Endothelial cell of umbilical vein (primary cell): ENCODE results near the gene RNF125. TPM values are rescaled to one million over a fixed set of nuclear protein-coding genes. Genes with fewer than 3 reads are reported as not detected.
A peak's percentile ranks its signal among the peaks of the same experiment; 100 is the strongest.

Experiments
- BruUV-seq: library from RNA; stranded (reverse); fragments of 400-500 nt; replicated peaks from 2 replicates; lab custom pipeline; 2021; lab: Mats Ljungman, UMichigan
- CTCF ChIA-PET: fragments of 300-600, 350-600 bp; sonication (Branson Sonifier 250); formaldehyde crosslinking; loops from one replicate; lab custom pipeline; 2021; ENCODE audit warnings: antibody characterized with exemption, inconsistent platforms; lab: Charles Lee
- POLR2A ChIA-PET: fragments of 300-600, 350-600 bp; sonication (Branson Sonifier 250); formaldehyde crosslinking; loops from one replicate; lab custom pipeline; 2021; ENCODE audit warnings: antibody characterized with exemption, inconsistent platforms; lab: Charles Lee
- DNase-seq: peaks from one replicate; pipeline ENCODE4 v3.0.0-alpha.2; 2011; ENCODE audit warnings: low read depth, low spot score
- FAIRE-seq: peaks from 2 replicates; lab custom pipeline; 2011; peaks lifted over from hg19 to GRCh38; lab: Jason Lieb, UNC
- H2AFZ ChIP-seq: 2 replicates; pipeline ENCODE4 v1.6.0; 2012; ENCODE audit warnings: low read depth, low read length, control low read depth, inconsistent platforms
- H3K27ac ChIP-seq: 2 replicates; pipeline ENCODE4 v1.5.1; 2011; ENCODE audit warnings: low read depth, mild to moderate bottlenecking, control low read depth, low read length, moderate library complexity; ENCODE audit not compliant: insufficient read depth
- H3K27me3 ChIP-seq, 2 experiments: 2 replicates each; pipeline versions ENCODE4 v1.6.0 to v1.6.1; 2011; ENCODE audit warnings: low read length in 2 of 2, mixed read lengths in 1 of 2; ENCODE audit not compliant: control insufficient read depth in 2 of 2, insufficient read depth in 2 of 2
- H3K36me3 ChIP-seq, 2 experiments: 2 replicates in 1 of 2; 3 replicates in 1 of 2; pipeline ENCODE4 v1.5.1; 2011; ENCODE audit warnings: low read length in 2 of 2, mild to moderate bottlenecking in 1 of 2, moderate library complexity in 1 of 2; ENCODE audit not compliant: control insufficient read depth in 2 of 2, insufficient read depth in 2 of 2; ENCODE audit errors: extremely low read depth in 1 of 2
- H3K4me1 ChIP-seq: 3 replicates; pipeline ENCODE4 v1.5.1; 2011; ENCODE audit warnings: mild to moderate bottlenecking, low read length; ENCODE audit not compliant: control insufficient read depth, insufficient read depth; ENCODE audit errors: extremely low read depth
- H3K4me2 ChIP-seq: 2 replicates; pipeline ENCODE4 v1.6.1; 2011; ENCODE audit warnings: low read length, control low read depth, mixed read lengths; ENCODE audit not compliant: insufficient read depth
- H3K4me3 ChIP-seq, 3 experiments: fragments of 200-600 bp in 1 of 3; sonication (generic), shearing (Covaris generic) in 1 of 3; replicated peaks in 1 of 3; 2 replicates each; pipeline ENCODE4 v1.5.1; 2011 to 2016; ENCODE audit warnings: control low read depth in 3 of 3, low read length in 3 of 3, mild to moderate bottlenecking in 2 of 3, inconsistent platforms in 1 of 3, low read depth in 1 of 3, moderate library complexity in 1 of 3; ENCODE audit not compliant: insufficient read depth in 1 of 3
- H3K79me2 ChIP-seq: 2 replicates; pipeline ENCODE4 v1.6.0; 2012; ENCODE audit warnings: low read length, inconsistent platforms; ENCODE audit not compliant: control insufficient read depth, insufficient read depth
- H3K9ac ChIP-seq: replicated peaks from 2 replicates; pipeline ENCODE3; 2011; ENCODE audit warnings: low read length, control low read depth; ENCODE audit not compliant: insufficient read depth; ENCODE audit errors: extremely low read depth
- H3K9me1 ChIP-seq: replicated peaks from 3 replicates; pipeline ENCODE4 v1.6.0; 2011; ENCODE audit warnings: mild to moderate bottlenecking, low read length; ENCODE audit not compliant: control insufficient read depth, insufficient read depth; ENCODE audit errors: extremely low read depth
- H3K9me3 ChIP-seq: replicated peaks from 2 replicates; pipeline ENCODE4 v1.5.1; 2012; ENCODE audit warnings: low read length, inconsistent platforms; ENCODE audit not compliant: control insufficient read depth, insufficient read depth
- H4K20me1 ChIP-seq: replicated peaks from 2 replicates; pipeline ENCODE3; 2011; ENCODE audit warnings: mild to moderate bottlenecking, low read length; ENCODE audit not compliant: control insufficient read depth, insufficient read depth; ENCODE audit errors: extremely low read depth
- EZH2 ChIP-seq: IDR thresholded peaks from 2 replicates; pipeline ENCODE4 v1.6.1; 2012; ENCODE audit warnings: borderline replicate concordance, low read depth, mild to moderate bottlenecking, moderate library complexity, low read length, inconsistent platforms; ENCODE audit not compliant: severe bottlenecking
- FOS ChIP-seq: IDR thresholded peaks from 2 replicates; pipeline ENCODE4 v1.6.1; 2011; ENCODE audit warnings: mild to moderate bottlenecking, low read length, moderate library complexity, borderline replicate concordance; ENCODE audit not compliant: insufficient read depth
- GATA2 ChIP-seq: IDR thresholded peaks from 2 replicates; pipeline ENCODE4 v1.7.0; 2011; ENCODE audit warnings: low read depth, mild to moderate bottlenecking, moderate library complexity, mixed read lengths, low read length; ENCODE audit not compliant: insufficient read length, insufficient read depth
- JUN ChIP-seq: IDR thresholded peaks from 2 replicates; pipeline ENCODE4 v1.6.1; 2011; ENCODE audit warnings: borderline replicate concordance, low read depth; ENCODE audit not compliant: insufficient read length, insufficient read depth
- MYC ChIP-seq: IDR thresholded peaks from one replicate; pipeline ENCODE4 v1.6.1; 2011; ENCODE audit warnings: mild to moderate bottlenecking, low read depth, low read length
- POLR2A ChIP-seq: IDR thresholded peaks from 2 replicates; pipeline ENCODE4 v1.6.1; 2012; ENCODE audit warnings: low read depth, mild to moderate bottlenecking, control low read depth, low read length
- POLR2AphosphoS5 ChIP-seq: IDR thresholded peaks from 2 replicates; pipeline ENCODE4 v1.6.1; 2012; ENCODE audit warnings: low read depth, mild to moderate bottlenecking, control low read depth, low read length, moderate library complexity; ENCODE audit not compliant: insufficient read depth
- dilution Hi-C: fragments of 300-500 bp; cut with MboI; formaldehyde crosslinking; loops from one replicate; pipeline ENCODE4 v1.15.0; 2019; ENCODE audit warnings: low sequenced_read_pairs; ENCODE audit not compliant: extremely low pct_ligation_motif_present
- intact Hi-C: fragments of 100-400 bp; cut with micrococcal nuclease; formaldehyde crosslinking; loops from one replicate; pipeline ENCODE4 v1.10.0; 2022
- polyA plus RNA-seq, 4 experiments: library from polyadenylated mRNA; depleted of rRNA in 3 of 4; stranded (reverse) in 3 of 4; unstranded in 1 of 4; fragments of >200 nt; gene quantifications; 2 replicates each; pipeline versions ENCODE4 v1.2.1 to v1.2.3, GENCODE V29; 2011 to 2012; ENCODE audit warnings: missing spikeins in 1 of 4
- total RNA-seq: library from RNA; stranded (reverse); gene quantifications from 2 replicates; pipeline ENCODE4 v1.2.3, GENCODE V29; 2021
- TF ChIP-seq, protein P1 (sequence below), 2 donors: IDR thresholded peaks; 1 replicate in 1 of 2; 2 replicates in 1 of 2; pipeline ENCODE4 v1.5.1; 2011; ENCODE audit warnings: low read length in 2 of 2, mild to moderate bottlenecking in 2 of 2, moderate library complexity in 2 of 2, control low read depth in 1 of 2, inconsistent platforms in 1 of 2, low read depth in 1 of 2; ENCODE audit not compliant: insufficient read depth in 1 of 2; ENCODE audit errors: extremely low read depth in 1 of 2
- TF ChIP-seq, protein P2 (sequence below): IDR thresholded peaks from 2 replicates; pipeline ENCODE4 v1.6.1; 2011; ENCODE audit not compliant: insufficient read depth, insufficient read length

Gene RNF125
- total and polyA plus RNA-seq, 2 donors (not counting 3 experiments of a cell fraction or from before 2014, with no cell fraction given): 0.73 to 1.3 TPM

DNA sequence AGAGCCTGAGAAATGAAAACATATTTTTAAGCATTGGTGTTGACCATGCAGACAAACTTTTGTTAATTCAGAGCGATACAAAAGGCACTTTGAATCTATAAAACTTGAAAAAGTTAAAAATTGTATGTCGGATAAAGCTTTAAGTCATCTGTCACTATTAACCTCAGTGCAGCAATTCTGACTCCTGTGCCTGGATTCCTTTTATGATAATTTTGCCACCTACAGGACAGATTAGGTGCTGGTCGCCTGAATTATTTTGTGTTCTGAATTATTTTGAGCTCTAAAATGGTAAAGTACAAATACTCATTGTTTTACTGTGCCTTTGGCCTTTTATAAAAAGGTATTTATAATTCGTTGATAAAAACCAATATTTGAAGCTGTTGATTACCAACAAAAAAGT lies 53.7 kb downstream of the RNF125 start:
- Histone ChIP-seq H3K4me3 (no peak overlapping the region), H3K27me3 (no peaks in the 10 kb centered on the region), H3K4me2 (no peak overlapping the region), H3K36me3 (no peaks in the 10 kb centered on the region), H3K9ac (no peak overlapping the region), H3K27ac (no peak overlapping the region), H3K9me1 (no peaks in the 10 kb centered on the region), H2AFZ (no peak overlapping the region), H3K9me3 (no peaks in the 10 kb centered on the region), H3K79me2 (no peaks in the 10 kb centered on the region), H3K4me1 (no peaks in the 10 kb centered on the region), H4K20me1 (no peaks in the 10 kb centered on the region)
- dilution Hi-C loops: no loop called here
- TF ChIP-seq, protein P1, sequence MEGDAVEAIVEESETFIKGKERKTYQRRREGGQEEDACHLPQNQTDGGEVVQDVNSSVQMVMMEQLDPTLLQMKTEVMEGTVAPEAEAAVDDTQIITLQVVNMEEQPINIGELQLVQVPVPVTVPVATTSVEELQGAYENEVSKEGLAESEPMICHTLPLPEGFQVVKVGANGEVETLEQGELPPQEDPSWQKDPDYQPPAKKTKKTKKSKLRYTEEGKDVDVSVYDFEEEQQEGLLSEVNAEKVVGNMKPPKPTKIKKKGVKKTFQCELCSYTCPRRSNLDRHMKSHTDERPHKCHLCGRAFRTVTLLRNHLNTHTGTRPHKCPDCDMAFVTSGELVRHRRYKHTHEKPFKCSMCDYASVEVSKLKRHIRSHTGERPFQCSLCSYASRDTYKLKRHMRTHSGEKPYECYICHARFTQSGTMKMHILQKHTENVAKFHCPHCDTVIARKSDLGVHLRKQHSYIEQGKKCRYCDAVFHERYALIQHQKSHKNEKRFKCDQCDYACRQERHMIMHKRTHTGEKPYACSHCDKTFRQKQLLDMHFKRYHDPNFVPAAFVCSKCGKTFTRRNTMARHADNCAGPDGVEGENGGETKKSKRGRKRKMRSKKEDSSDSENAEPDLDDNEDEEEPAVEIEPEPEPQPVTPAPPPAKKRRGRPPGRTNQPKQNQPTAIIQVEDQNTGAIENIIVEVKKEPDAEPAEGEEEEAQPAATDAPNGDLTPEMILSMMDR (IDR thresholded peaks at IDR 0.05; ENCODE audit: extremely low read depth in 1 of 2, insufficient read depth in 1 of 2, low read depth in 1 of 2, low read length in 2 of 2): peak; percentile 7 to 34
- no peak for TF ChIP-seq POLR2A
- intact Hi-C loops: loop anchor here (5.0 kb wide), 1 partner anchor 55 kb away; the partner anchor contains the start of gene RNF125
- CTCF ChIA-PET: interaction anchor here (0.6 to 1.6 kb wide), 26 partner anchors 9 to 350 kb away, joined by 3 to 17 read pairs (median 4); partner anchors contain the start of genes RNF125 and RNF138
- POLR2A ChIA-PET: interaction anchor here (0.6 kb wide), 1 partner anchor 49 kb away, joined by 6 read pairs; no protein-coding TSS in a partner anchor
- peak; percentile 14 for DNase-seq
- no TSS peak for BruUV-seq
- FAIRE-seq: peak; percentile 24

DNA sequence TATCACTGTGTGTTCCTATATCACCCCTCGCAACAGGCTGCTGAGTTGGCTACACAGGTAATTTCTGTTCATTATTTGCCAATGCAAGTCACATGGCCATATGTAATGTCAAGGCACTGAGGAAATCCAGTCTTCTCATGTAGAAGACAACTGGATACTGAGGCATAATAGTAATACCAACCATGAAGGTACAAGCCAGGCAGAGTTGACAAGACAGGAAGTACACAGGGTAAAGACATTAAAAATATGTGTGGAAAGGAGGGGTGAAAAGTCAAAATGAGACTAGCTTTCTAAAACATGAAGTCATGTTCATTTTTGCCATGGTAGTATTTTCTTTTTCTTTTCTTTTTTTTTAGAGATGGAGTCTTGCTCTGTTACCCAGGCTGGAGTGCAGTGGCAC lies 55.6 kb downstream of the RNF125 start:
- H3K9ac ChIP-seq: no peak overlapping the region
- H4K20me1 ChIP-seq: no peaks in the 10 kb centered on the region
- no peak overlapping the region for H3K4me3 ChIP-seq
- TF ChIP-seq, protein P1 (IDR thresholded peaks at IDR 0.05; ENCODE audit: extremely low read depth in 1 of 2, insufficient read depth in 1 of 2, low read depth in 1 of 2, low read length in 2 of 2): no peak
- no peak for TF ChIP-seq POLR2A
- TF ChIP-seq, protein P2, sequence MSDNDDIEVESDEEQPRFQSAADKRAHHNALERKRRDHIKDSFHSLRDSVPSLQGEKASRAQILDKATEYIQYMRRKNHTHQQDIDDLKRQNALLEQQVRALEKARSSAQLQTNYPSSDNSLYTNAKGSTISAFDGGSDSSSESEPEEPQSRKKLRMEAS: no peak
- TF ChIP-seq JUN: no peak
- no peak for TF ChIP-seq EZH2
- TF ChIP-seq POLR2AphosphoS5: no peak
- no peak for TF ChIP-seq GATA2
- TF ChIP-seq FOS: no peak
- TF ChIP-seq MYC: no peak
- H2AFZ ChIP-seq: no peak overlapping the region
- H3K9me1 ChIP-seq: no peaks in the 10 kb centered on the region
- intact Hi-C loops (loop anchor here (5.0 kb wide), 1 partner anchor 57 kb away; the partner anchor contains the start of gene RNF125), dilution Hi-C loops (no loop called here)
- H3K36me3 ChIP-seq: no peaks in the 10 kb centered on the region
- no peaks in the 10 kb centered on the region for H3K9me3 ChIP-seq
- no peaks in the 10 kb centered on the region for H3K79me2 ChIP-seq
- H3K27me3 ChIP-seq: no peaks in the 10 kb centered on the region
- no peak for FAIRE-seq
- ChIA-PET POLR2A (no interaction called here), CTCF (interaction anchor here (0.7 kb wide), 1 partner anchor 24 kb away, joined by 3 read pairs; no protein-coding TSS in a partner anchor)
- H3K4me1 ChIP-seq: no peaks in the 10 kb centered on the region
- DNase-seq: no peak
- H3K4me2 ChIP-seq: no peak overlapping the region
- H3K27ac ChIP-seq: no peak overlapping the region
- BruUV-seq: no TSS peak
